HG03159 (cell line): ENCODE results near the gene CCER1.

Source experiments
- ATAC-seq: cut with Tn5 transposase; IDR thresholded peaks from one replicate; pipeline ENCODE4 v1.9.1; 2021; ENCODE audit warnings: mild to moderate bottlenecking, moderate library complexity; ENCODE audit not compliant: unreplicated experiment

CCER1 gene

GRCh38 chr12:90924406-90924805 is 30.6 kb downstream of the CCER1 start:
- ATAC-seq: no peak

- ATAC-seq: no peak
These were observed 32.8 kb downstream of the CCER1 start for GRCh38 chr12:90922145-90922627.

- no peak for ATAC-seq
These were observed 33.4 kb downstream of the CCER1 start for GRCh38 chr12:90921536-90921935.

- ATAC-seq: no peak
These were observed 34.8 kb downstream of the CCER1 start for GRCh38 chr12:90920222-90920621.

GRCh38 chr12:90917431-90917830 is 37.5 kb downstream of the CCER1 start:
- ATAC-seq: no peak

GRCh38 chr12:90916516-90916915 is 38.5 kb downstream of the CCER1 start:
- no peak for ATAC-seq

GRCh38 chr12:90915353-90915752 is 39.6 kb downstream of the CCER1 start:
- no peak for ATAC-seq

GRCh38 chr12:90910958-90911357 is 44.0 kb downstream of the CCER1 start:
- ATAC-seq: no peak

- no peak for ATAC-seq
These were observed 45.8 kb downstream of the CCER1 start for GRCh38 chr12:90909069-90909770.

GRCh38 chr12:90908465-90908864 is 46.5 kb downstream of the CCER1 start:
- no peak for ATAC-seq

GRCh38 chr12:90905691-90906370 is 49.1 kb downstream of the CCER1 start:
- ATAC-seq: no peak

- no peak for ATAC-seq
These were observed 52.4 kb downstream of the CCER1 start for GRCh38 chr12:90902596-90902995.
